Endodermal cell (in vitro differentiated cells): Measurements from ENCODE around the gene LGMN. TPM values are rescaled to one million over a fixed set of nuclear protein-coding genes. Genes with fewer than 3 reads are reported as not detected.

Source experiments
- DNase-seq: peaks from one replicate; pipeline ENCODE4 v3.0.0-alpha.2; 2017
- H3K27ac ChIP-seq: 2 replicates; pipeline ENCODE4 v1.5.1; 2013; ENCODE audit warnings: mild to moderate bottlenecking, low read depth, low read length, moderate library complexity
- H3K27me3 ChIP-seq: 2 replicates; pipeline ENCODE4 v1.6.1; 2013; ENCODE audit warnings: mild to moderate bottlenecking, low read length, moderate library complexity; ENCODE audit not compliant: insufficient read depth, control insufficient read depth, poor library complexity, severe bottlenecking
- H3K36me3 ChIP-seq: 2 replicates; pipeline ENCODE4 v1.7.0; 2013; ENCODE audit warnings: mild to moderate bottlenecking, low read length, moderate library complexity; ENCODE audit not compliant: control insufficient read depth, insufficient read depth
- H3K4me1 ChIP-seq: one replicate; pipeline ENCODE4 v1.7.0; 2013; ENCODE audit warnings: low read length; ENCODE audit not compliant: control insufficient read depth, insufficient read depth
- H3K4me3 ChIP-seq: 2 replicates; pipeline ENCODE4 v1.5.1; 2013; ENCODE audit warnings: mild to moderate bottlenecking, low read length, moderate library complexity
- H3K9ac ChIP-seq: 2 replicates; pipeline ENCODE4 v1.6.1; 2013; ENCODE audit warnings: mild to moderate bottlenecking, low read length, moderate library complexity; ENCODE audit not compliant: poor library complexity, severe bottlenecking; ENCODE audit errors: extremely low read depth
- H3K9me3 ChIP-seq: 2 replicates; pipeline ENCODE4 v1.6.1; 2013; ENCODE audit warnings: mild to moderate bottlenecking, low read length, moderate library complexity; ENCODE audit not compliant: control insufficient read depth
- H3K27ac Mint-ChIP-seq: 2 replicates; pipeline ENCODE4 v1.8.0; 2020; ENCODE audit warnings: mixed read lengths
- H3K27me3 Mint-ChIP-seq: 2 replicates; pipeline ENCODE4 v1.8.0; 2021; ENCODE audit warnings: mild to moderate bottlenecking, mixed read lengths; ENCODE audit not compliant: insufficient read depth
- H3K36me3 Mint-ChIP-seq: 2 replicates; pipeline ENCODE4 v1.8.0; 2020; ENCODE audit warnings: low read depth, mixed read lengths
- H3K4me1 Mint-ChIP-seq: 2 replicates; pipeline ENCODE4 v1.8.0; 2020; ENCODE audit warnings: mixed read lengths
- H3K4me3 Mint-ChIP-seq: 2 replicates; pipeline ENCODE4 v1.8.0; 2020; ENCODE audit warnings: mild to moderate bottlenecking, moderate library complexity, mixed read lengths
- H3K9me3 Mint-ChIP-seq: 2 replicates; pipeline ENCODE4 v1.8.0; 2020; ENCODE audit warnings: mild to moderate bottlenecking, mixed read lengths
- CTCF ChIP-seq: fragments of 200-600 bp; sonication (generic); conservative IDR thresholded peaks from 2 replicates; pipeline ENCODE4 v1.5.0; 2021; ENCODE audit warnings: antibody characterized with exemption, mild to moderate bottlenecking
- WGBS, 2 experiments: methylation state at CpG; one replicate each; pipeline versions ENCODE4 v1.1.5 to v1.1.7; 2013; ENCODE audit warnings: missing lambda C conversion rate in 2 of 2, mixed read lengths in 1 of 2; ENCODE audit not compliant: insufficient coverage in 1 of 2, insufficient read length in 1 of 2; 5-methylcytosine and 5-hydroxymethylcytosine counted together
- total RNA-seq, 2 donors: library from RNA; stranded (reverse); fragmentation: NEBNext Ultra II Directional in 1 of 2; extraction: Animal tissue kit (Norgen Biotek cat#: 25700) in 1 of 2; gene quantifications; 2 replicates in 1 of 2; 3 replicates in 1 of 2; pipeline ENCODE4 v1.2.1, GENCODE V29; 2021

LGMN gene
- total RNA-seq, 2 donors from 2014 or later, result 61.4 to 87.2 TPM

GRCh38 chr14:92677087-92677668 is 71.2 kb downstream of the LGMN start:
- H3K36me3 ChIP-seq, result no peaks in the 10 kb centered on the region
- no peaks in the 10 kb centered on the region for H3K9me3 ChIP-seq
- no peaks in the 10 kb centered on the region for H3K4me1 Mint-ChIP-seq
- H3K27ac ChIP-seq, result no peak overlapping the region
- no peaks in the 10 kb centered on the region for H3K4me1 ChIP-seq
- H3K4me3 Mint-ChIP-seq, result no peak overlapping the region
- no peak overlapping the region for H3K4me3 ChIP-seq
- no peaks in the 10 kb centered on the region for H3K27me3 ChIP-seq
- H3K9ac ChIP-seq, result no peak overlapping the region
- H3K27ac Mint-ChIP-seq, result no peak overlapping the region
- DNase-seq, result no peak
- H3K27me3 Mint-ChIP-seq, result no peaks in the 10 kb centered on the region
- H3K9me3 Mint-ChIP-seq, result no peaks in the 10 kb centered on the region
- 83% methylated on average over 4 of the region's 4 CpGs; no CpG with 5 or more reads in 1 of the 2 experiments for WGBS, 2 experiments
- no peak for TF ChIP-seq CTCF
- peaks cover 3% of the 10 kb centered on the region for H3K36me3 Mint-ChIP-seq

GRCh38 chr14:92676403-92677086 is 71.9 kb downstream of the LGMN start:
- H3K4me1 Mint-ChIP-seq, result no peaks in the 10 kb centered on the region
- WGBS, 2 experiments, result 93 to 95% methylated on average over 5 to 8 of the region's 8 CpGs
- no peak for DNase-seq
- H3K27me3 Mint-ChIP-seq, result no peaks in the 10 kb centered on the region
- no peak overlapping the region for H3K27ac ChIP-seq
- H3K27ac Mint-ChIP-seq, result no peak overlapping the region
- H3K36me3 ChIP-seq, result no peaks in the 10 kb centered on the region
- peaks cover 3% of the 10 kb centered on the region for H3K36me3 Mint-ChIP-seq
- no peak overlapping the region for H3K9ac ChIP-seq
- H3K9me3 Mint-ChIP-seq, result no peaks in the 10 kb centered on the region
- no peak overlapping the region for H3K4me3 Mint-ChIP-seq
- TF ChIP-seq CTCF, result no peak
- no peaks in the 10 kb centered on the region for H3K27me3 ChIP-seq
- H3K9me3 ChIP-seq, result no peaks in the 10 kb centered on the region
- H3K4me3 ChIP-seq, result no peak overlapping the region
- H3K4me1 ChIP-seq, result no peaks in the 10 kb centered on the region

DNA sequence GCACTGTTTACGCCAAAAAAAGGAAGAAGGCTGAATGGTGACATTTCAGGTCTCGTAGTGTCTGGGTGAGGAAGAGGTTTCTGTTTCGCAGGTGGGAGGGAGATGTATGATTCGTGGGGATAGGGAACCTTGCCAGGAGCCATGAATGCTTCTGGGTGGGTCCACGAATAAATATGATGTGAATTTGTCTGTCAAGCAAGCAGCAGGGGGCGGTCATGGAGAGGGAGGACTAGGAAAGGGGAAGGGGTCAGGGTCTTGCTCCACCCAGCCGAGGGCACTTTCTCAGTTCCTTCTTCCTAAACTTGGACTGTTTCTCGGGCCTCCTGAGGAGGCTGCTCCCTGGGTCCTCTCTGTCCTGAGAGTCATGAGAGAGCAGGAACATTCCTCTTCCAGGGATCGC is 72.5 kb downstream of the LGMN start:
- H3K27me3 Mint-ChIP-seq, result no peaks in the 10 kb centered on the region
- Histone ChIP-seq H3K27me3 (no peaks in the 10 kb centered on the region), H3K27ac (no peak overlapping the region), H3K9ac (no peak overlapping the region), H3K36me3 (no peaks in the 10 kb centered on the region), H3K4me1 (no peaks in the 10 kb centered on the region), H3K9me3 (no peaks in the 10 kb centered on the region), H3K4me3 (no peak overlapping the region)
- WGBS, 2 experiments, result 87 to 95% methylated on average over 7 to 9 of the region's 9 CpGs
- no peak overlapping the region for H3K27ac Mint-ChIP-seq
- no peak for DNase-seq
- no peaks in the 10 kb centered on the region for H3K4me1 Mint-ChIP-seq
- no peak for TF ChIP-seq CTCF
- H3K4me3 Mint-ChIP-seq, result no peak overlapping the region
- no peaks in the 10 kb centered on the region for H3K9me3 Mint-ChIP-seq
- peaks cover under 1% of the 10 kb centered on the region for H3K36me3 Mint-ChIP-seq
